ENCODE results near the gene AMOTL2.

Gene AMOTL2

GRCh38 chr3:134376786-134377426, 2.7 kb upstream of the AMOTL2 start:
- H4K20me1 ChIP-seq (ENCODE audit: low read depth, low read length) = no peaks in the 10 kb centered on the region
- TF ChIP-seq EZH2phosphoT487 (conservative IDR thresholded peaks at IDR 0.05; ENCODE audit: low read length) (no peak), CTCF (IDR thresholded peaks at IDR 0.05; ENCODE audit: insufficient read depth, low read length, poor library complexity, severe bottlenecking) (no peak)
- no peak overlapping the region for H3K4me2 ChIP-seq (ENCODE audit: low read depth, low read length, poor library complexity, severe bottlenecking)
- no peak overlapping the region for H2AFZ ChIP-seq (ENCODE audit: low read depth, low read length, severe bottlenecking)
- no peak overlapping the region for H3K9ac ChIP-seq (ENCODE audit: low read length)
- no peaks in the 10 kb centered on the region for H3F3A ChIP-seq (ENCODE audit: insufficient read depth)
- no peak overlapping the region for H3K4me3 ChIP-seq (ENCODE audit: insufficient read depth, low read length, poor library complexity, severe bottlenecking)
- H3K79me2 ChIP-seq (ENCODE audit: insufficient read depth, low read length) = no peaks in the 10 kb centered on the region
- H3K9me2 ChIP-seq (replicated peaks; ENCODE audit: insufficient read depth, low read length) = no peaks in the 10 kb centered on the region
- no peaks in the 10 kb centered on the region for H3K36me3 ChIP-seq (ENCODE audit: low read length)
- no peaks in the 10 kb centered on the region for H3K27me3 ChIP-seq (ENCODE audit: low read length)
- no peaks in the 10 kb centered on the region for H3K9me3 ChIP-seq (ENCODE audit: insufficient read depth, low read length)
- H3K27ac ChIP-seq (ENCODE audit: low read depth, low read length) = no peak overlapping the region

GRCh38 chr3:134376385-134376765, 2.1 kb upstream of the AMOTL2 start:
- no peaks in the 10 kb centered on the region for H3F3A ChIP-seq (ENCODE audit: insufficient read depth)
- H3K36me3 ChIP-seq (ENCODE audit: low read length) = no peaks in the 10 kb centered on the region
- no peaks in the 10 kb centered on the region for H3K9me3 ChIP-seq (ENCODE audit: insufficient read depth, low read length)
- H3K9me2 ChIP-seq (replicated peaks; ENCODE audit: insufficient read depth, low read length) = no peaks in the 10 kb centered on the region
- H3K27ac ChIP-seq (ENCODE audit: low read depth, low read length) = no peak overlapping the region
- H3K4me3 ChIP-seq (ENCODE audit: insufficient read depth, low read length, poor library complexity, severe bottlenecking) = no peak overlapping the region
- H4K20me1 ChIP-seq (ENCODE audit: low read depth, low read length) = no peaks in the 10 kb centered on the region
- TF ChIP-seq CTCF (IDR thresholded peaks at IDR 0.05; ENCODE audit: insufficient read depth, low read length, poor library complexity, severe bottlenecking) (no peak), EZH2phosphoT487 (conservative IDR thresholded peaks at IDR 0.05; ENCODE audit: low read length) (no peak)
- no peak overlapping the region for H3K9ac ChIP-seq (ENCODE audit: low read length)
- no peaks in the 10 kb centered on the region for H3K27me3 ChIP-seq (ENCODE audit: low read length)
- H2AFZ ChIP-seq (ENCODE audit: low read depth, low read length, severe bottlenecking) = no peak overlapping the region
- H3K79me2 ChIP-seq (ENCODE audit: insufficient read depth, low read length) = no peaks in the 10 kb centered on the region
- no peak overlapping the region for H3K4me2 ChIP-seq (ENCODE audit: low read depth, low read length, poor library complexity, severe bottlenecking)

- Histone ChIP-seq H3K4me2 (ENCODE audit: low read depth, low read length, poor library complexity, severe bottlenecking) (no peak overlapping the region), H3K36me3 (ENCODE audit: low read length) (no peaks in the 10 kb centered on the region), H2AFZ (ENCODE audit: low read depth, low read length, severe bottlenecking) (no peak overlapping the region), H3K9me2 (replicated peaks; ENCODE audit: insufficient read depth, low read length) (no peaks in the 10 kb centered on the region), H3K79me2 (ENCODE audit: insufficient read depth, low read length) (no peaks in the 10 kb centered on the region), H3F3A (ENCODE audit: insufficient read depth) (no peaks in the 10 kb centered on the region), H3K27ac (ENCODE audit: low read depth, low read length) (no peak overlapping the region), H4K20me1 (ENCODE audit: low read depth, low read length) (no peaks in the 10 kb centered on the region), H3K27me3 (ENCODE audit: low read length) (no peaks in the 10 kb centered on the region), H3K9ac (ENCODE audit: low read length) (no peak overlapping the region), H3K4me3 (ENCODE audit: insufficient read depth, low read length, poor library complexity, severe bottlenecking) (no peak overlapping the region), H3K9me3 (ENCODE audit: insufficient read depth, low read length) (no peaks in the 10 kb centered on the region)
- TF ChIP-seq CTCF (IDR thresholded peaks at IDR 0.05; ENCODE audit: insufficient read depth, low read length, poor library complexity, severe bottlenecking) (no peak), EZH2phosphoT487 (conservative IDR thresholded peaks at IDR 0.05; ENCODE audit: low read length) (no peak)
These were observed 1.5 kb upstream of the AMOTL2 start for GRCh38 chr3:134375582-134376384.

Data from SU-DHL-6 (cell line).